GM12874 (cell line): ENCODE measurements around the gene CYP2W1.

Source experiments
- TF ChIP-seq, protein P1 (sequence below): IDR thresholded peaks from 2 replicates; pipeline ENCODE4 v1.5.1; 2011; ENCODE audit warnings: low read depth, mild to moderate bottlenecking, control low read depth, low read length, moderate library complexity; ENCODE audit not compliant: insufficient read depth

Gene CYP2W1

DNA sequence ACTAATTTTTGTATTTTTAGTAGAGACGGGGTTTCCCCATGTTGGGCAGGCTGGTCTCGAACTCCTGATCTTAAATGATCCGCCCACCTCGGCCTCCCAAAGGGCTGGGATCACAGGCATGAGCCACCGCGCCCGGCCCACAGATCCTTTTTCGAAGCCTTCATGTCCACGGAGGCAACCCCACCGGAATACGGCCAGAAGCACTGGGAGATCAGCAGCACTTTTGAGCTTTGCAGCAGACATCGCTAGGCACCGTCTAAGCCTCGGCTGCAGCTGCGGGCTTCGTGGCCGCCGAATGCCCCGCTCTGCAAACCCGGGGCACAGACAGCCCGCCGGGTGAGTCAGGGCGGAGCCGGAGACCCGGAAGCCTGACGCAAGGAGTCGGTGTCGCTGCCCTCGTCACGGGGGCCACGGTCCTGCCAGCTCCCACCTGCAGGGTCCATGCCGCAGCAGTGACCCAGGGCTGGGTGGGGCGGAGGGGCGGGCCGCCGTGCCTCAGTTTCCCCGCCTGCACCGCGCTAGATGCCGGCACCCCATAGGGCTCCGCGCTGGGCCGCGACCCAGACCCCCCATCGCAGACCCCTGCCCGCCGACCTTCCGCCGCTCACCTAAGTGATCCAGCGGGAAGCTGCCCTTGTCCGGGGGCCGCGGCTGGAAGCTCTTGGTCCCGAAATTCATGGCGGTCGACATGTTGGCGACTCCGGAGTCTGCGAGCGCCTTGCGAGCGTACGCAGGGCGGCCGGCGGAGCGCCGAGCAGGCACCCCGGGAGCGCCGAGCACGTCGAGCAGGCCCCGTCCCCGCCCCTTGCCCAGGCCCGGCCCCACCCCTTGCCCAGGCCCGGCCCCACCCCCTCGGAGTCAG lies 7.9 kb upstream of the CYP2W1 start, which contains the start of gene COX19:
Gene COX19 (minus strand): TSS at position 730 of the 862 bp plus-strand sequence. CDS start 40 bp downstream, at position 690.
- TF ChIP-seq, protein P1, sequence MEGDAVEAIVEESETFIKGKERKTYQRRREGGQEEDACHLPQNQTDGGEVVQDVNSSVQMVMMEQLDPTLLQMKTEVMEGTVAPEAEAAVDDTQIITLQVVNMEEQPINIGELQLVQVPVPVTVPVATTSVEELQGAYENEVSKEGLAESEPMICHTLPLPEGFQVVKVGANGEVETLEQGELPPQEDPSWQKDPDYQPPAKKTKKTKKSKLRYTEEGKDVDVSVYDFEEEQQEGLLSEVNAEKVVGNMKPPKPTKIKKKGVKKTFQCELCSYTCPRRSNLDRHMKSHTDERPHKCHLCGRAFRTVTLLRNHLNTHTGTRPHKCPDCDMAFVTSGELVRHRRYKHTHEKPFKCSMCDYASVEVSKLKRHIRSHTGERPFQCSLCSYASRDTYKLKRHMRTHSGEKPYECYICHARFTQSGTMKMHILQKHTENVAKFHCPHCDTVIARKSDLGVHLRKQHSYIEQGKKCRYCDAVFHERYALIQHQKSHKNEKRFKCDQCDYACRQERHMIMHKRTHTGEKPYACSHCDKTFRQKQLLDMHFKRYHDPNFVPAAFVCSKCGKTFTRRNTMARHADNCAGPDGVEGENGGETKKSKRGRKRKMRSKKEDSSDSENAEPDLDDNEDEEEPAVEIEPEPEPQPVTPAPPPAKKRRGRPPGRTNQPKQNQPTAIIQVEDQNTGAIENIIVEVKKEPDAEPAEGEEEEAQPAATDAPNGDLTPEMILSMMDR = no peak

DNA sequence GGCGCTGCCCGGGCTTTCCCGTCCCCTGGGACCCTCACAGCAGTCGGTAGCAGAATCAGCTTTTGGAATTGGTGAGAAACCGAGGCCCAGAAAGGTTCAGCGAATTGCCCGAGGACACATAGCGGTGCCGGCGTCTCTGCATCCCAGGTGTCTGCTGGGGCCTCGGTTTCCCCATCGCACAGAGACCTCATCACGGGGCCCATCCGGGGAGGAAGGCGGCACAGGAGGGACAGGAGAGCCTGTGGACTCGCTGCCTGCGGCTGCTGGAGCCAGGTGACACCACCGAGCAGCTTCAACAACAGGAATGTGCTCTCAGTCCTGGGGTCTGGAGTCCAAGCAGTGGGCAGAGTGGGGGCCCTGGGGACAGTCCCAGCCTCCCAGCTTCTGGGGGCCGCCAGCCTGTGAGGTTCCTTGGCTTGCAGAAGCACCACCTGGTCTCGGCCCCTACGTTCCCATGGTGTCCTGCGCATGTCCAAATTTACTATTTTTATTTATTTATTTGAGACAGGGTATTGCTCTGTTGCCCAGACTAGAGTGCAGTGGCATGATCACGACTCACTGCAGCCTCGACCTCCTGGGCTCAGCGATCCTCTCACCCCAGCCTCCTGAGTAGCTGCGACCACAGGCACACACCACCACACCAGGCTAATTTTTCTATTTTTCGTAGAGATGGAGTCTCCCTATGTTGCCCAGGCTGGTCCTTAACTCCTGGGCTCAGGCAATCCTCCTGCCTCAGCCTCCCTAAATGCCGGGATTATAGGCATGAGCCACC lies 7.1 kb upstream of the CYP2W1 start:
- TF ChIP-seq, protein P1 = no peak

DNA sequence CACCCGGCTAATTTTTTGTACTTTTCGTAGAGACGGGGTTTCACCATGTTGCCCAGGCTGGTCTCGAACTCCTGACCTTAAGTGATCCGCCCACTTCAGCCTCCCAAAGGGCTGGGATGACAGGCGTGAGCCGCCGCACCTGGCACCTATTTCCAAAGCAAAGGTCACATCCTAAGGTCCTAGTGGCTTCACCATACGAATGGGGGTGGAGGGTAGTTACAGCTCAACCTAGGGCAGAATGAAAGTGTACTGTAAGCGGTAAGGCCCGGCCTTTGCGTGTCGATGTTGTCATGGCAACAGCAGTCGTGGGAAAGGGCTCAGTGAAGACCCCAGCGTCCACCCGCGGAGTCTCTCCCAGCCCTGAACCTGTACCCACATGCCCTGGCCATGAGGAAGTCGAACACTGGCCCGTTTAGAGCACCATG lies 6.1 kb upstream of the CYP2W1 start:
- TF ChIP-seq, protein P1 = no peak

DNA sequence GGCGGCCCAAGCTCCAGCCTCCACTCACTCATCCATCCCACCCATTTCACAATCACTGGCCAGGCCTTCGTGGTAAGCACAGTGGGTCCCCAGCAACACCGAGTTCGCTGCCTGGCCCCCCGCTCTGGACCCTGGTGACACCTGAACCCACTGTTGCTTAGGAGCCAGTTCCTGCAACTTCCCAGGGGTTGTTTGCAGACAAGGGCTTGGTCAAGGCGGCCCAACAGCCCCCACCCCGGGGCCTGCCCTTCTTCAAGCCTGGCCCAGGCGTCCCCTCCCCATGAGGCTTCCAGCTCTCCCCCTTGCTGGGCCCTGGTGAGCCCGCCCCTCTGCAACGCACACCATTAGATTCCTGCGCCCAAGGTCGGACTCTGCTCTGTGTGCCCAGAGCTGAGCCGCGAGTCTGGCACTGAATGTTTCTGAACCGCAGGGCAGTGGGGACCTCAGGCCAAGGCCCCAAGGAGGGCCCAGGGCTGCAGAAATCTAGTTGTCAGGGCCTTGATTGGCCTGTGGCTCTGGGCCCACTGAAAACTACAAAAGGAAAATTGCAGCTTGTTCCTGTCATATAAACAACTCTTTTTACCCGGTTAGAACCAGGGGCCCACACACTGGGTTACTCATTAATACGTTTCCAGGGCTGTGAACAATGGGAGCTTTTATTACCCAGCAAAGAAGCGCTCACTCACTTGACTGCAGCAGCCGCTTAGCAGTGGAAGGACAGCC lies 5.5 kb upstream of the CYP2W1 start:
- TF ChIP-seq, protein P1 = no peak

DNA sequence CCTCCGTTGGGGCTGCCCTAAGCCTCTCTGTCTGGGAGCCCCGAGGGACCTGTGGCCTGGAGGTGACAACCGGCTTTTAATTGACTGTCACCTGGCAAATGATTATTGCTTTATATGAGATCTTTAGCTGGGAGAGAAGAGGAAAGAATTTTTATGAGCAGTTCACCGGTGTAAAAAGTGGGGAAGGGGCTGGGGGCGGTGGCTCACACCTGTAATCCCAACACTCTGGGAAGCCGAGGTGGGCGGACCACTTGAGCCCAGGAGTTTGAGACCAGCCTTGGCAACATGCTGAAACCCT lies 5.0 kb upstream of the CYP2W1 start:
- TF ChIP-seq, protein P1 = no peak

DNA sequence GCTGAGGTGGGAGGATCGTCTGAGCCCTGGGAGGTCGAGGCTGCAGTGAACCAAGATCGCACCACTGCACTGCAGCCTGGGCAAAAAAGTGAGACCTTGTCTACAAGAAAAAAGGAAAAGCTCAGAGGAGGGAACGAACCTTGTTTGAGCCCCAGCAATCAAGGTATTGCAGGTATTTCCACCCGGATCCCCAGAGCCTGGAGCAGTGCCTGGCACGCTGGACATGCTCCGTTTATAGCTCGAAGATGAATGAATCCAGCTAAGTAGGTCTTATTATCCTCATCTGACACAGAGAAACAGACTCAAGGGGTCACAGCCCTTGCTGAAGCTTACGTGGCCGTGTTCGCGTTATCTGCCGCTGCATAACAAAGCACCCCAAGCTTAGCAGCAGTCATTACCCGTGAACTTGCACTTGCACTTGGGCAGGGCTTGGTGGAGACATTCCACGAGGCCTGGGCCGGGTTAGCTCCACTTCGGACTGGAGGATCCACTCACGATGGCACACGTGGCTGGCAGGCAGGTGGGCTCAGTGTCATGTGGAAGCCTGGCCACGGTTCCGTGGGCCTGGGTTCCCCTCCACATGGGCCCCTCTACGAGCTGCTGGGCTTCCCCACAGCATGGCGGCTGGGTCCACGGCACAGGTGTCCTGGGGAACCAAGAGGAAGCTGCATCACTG lies 4.4 kb upstream of the CYP2W1 start:
- TF ChIP-seq, protein P1 = no peak
